DOHH2 (cell line): Measurements from ENCODE around the gene CHFR.

ENCODE experiments used
- H3F3A ChIP-seq: fragments of 200-600 bp; sonication (generic), shearing (Covaris generic); 2 replicates; pipeline ENCODE4 v1.6.0; 2016; ENCODE audit warnings: antibody characterized with exemption, mild to moderate bottlenecking; ENCODE audit not compliant: control insufficient read depth, insufficient read depth
- H3K27ac ChIP-seq: fragments of 200-600 bp; sonication (generic); 2 replicates; pipeline ENCODE4 v1.5.1; 2014; ENCODE audit warnings: low read depth, mild to moderate bottlenecking, low read length, moderate library complexity
- H3K27me3 ChIP-seq: fragments of 200-600 bp; sonication (generic); 2 replicates; pipeline ENCODE4 v1.6.1; 2014; ENCODE audit warnings: mild to moderate bottlenecking, low read length, mixed read lengths; ENCODE audit not compliant: control insufficient read depth
- H3K36me3 ChIP-seq: fragments of 200-600 bp; sonication (generic); 2 replicates; pipeline ENCODE4 v1.6.1; 2014; ENCODE audit warnings: mild to moderate bottlenecking, low read length, moderate library complexity, mixed read lengths; ENCODE audit not compliant: control insufficient read depth
- H3K4me1 ChIP-seq: fragments of 200-600 bp; sonication (generic); 2 replicates; pipeline ENCODE4 v1.6.1; 2014; ENCODE audit warnings: mild to moderate bottlenecking, low read length, mixed read lengths; ENCODE audit not compliant: control insufficient read depth
- H3K4me2 ChIP-seq: fragments of 200-600 bp; sonication (generic); 2 replicates; pipeline ENCODE4 v1.6.0; 2014; ENCODE audit warnings: mild to moderate bottlenecking, low read length, moderate library complexity
- H3K4me3 ChIP-seq: fragments of 200-600 bp; sonication (generic); 2 replicates; pipeline ENCODE4 v1.5.1; 2014; ENCODE audit warnings: mild to moderate bottlenecking, low read length, mixed read lengths
- H3K79me2 ChIP-seq: fragments of 200-600 bp; sonication (generic); 2 replicates; pipeline ENCODE4 v1.6.1; 2014; ENCODE audit warnings: mild to moderate bottlenecking, low read length, mixed read lengths; ENCODE audit not compliant: control insufficient read depth
- H3K9me2 ChIP-seq: fragments of 200-600 bp; sonication (generic); replicated peaks from 2 replicates; pipeline ENCODE4 v1.6.1; 2014; ENCODE audit warnings: mild to moderate bottlenecking, low read length, mixed read lengths; ENCODE audit not compliant: control insufficient read depth
- H3K9me3 ChIP-seq: fragments of 200-600 bp; sonication (generic); 2 replicates; pipeline ENCODE4 v1.6.1; 2014; ENCODE audit warnings: antibody characterized with exemption, low read length, mixed read lengths; ENCODE audit not compliant: control insufficient read depth, insufficient read depth
- H4K20me1 ChIP-seq: fragments of 200-600 bp; sonication (generic); 2 replicates; pipeline ENCODE4 v1.6.0; 2014; ENCODE audit warnings: low read depth, mild to moderate bottlenecking, antibody characterized with exemption, low read length, moderate library complexity; ENCODE audit not compliant: control insufficient read depth, insufficient read depth
- EZH2phosphoT487 ChIP-seq: fragments of 200-600 bp; sonication (generic); IDR thresholded peaks from 2 replicates; pipeline ENCODE4 v1.6.1; 2017; ENCODE audit warnings: borderline replicate concordance, mild to moderate bottlenecking, antibody characterized with exemption, low read length, moderate library complexity, mixed read lengths
- TF ChIP-seq, protein P1 (sequence below): fragments of 200-600 bp; sonication (generic); IDR thresholded peaks from one replicate; pipeline ENCODE4 v1.5.1; 2014; ENCODE audit warnings: antibody characterized with exemption, mild to moderate bottlenecking, low read depth, low read length; ENCODE audit not compliant: poor library complexity, severe bottlenecking

CHFR gene

DNA sequence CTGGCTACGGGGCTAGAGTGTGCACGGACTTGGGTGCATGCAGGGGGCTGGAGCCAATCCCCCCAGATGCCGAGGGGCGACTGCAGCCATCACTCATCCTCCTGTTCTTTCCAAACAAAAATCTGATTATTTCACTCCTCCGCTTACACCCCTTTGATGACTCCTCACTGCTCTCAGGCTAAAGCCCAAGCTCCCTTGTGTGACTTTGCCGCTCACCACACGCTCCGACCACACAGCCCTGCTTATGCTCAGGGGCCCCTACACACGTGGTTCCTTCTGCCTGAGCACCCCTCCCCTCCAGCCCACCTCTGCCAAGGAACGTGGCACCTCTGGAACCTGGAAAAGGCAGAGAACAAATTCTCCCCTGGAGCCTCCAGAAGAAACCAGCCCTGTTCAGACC lies 13.7 kb downstream of the CHFR start:
- peaks cover 4% of the 10 kb centered on the region; the same call in 1 of the 2 replicates for H3F3A ChIP-seq
- H3K9me2 ChIP-seq: no peaks in the 10 kb centered on the region
- peaks cover 56% of the 10 kb centered on the region for H3K36me3 ChIP-seq
- H3K27me3 ChIP-seq: no peaks in the 10 kb centered on the region
- no peak overlapping the region for H3K4me2 ChIP-seq
- no peaks in the 10 kb centered on the region for H3K4me1 ChIP-seq
- H3K27ac ChIP-seq: no peak overlapping the region
- H4K20me1 ChIP-seq: no peaks in the 10 kb centered on the region
- no peaks in the 10 kb centered on the region for H3K79me2 ChIP-seq
- no peak overlapping the region for H3K4me3 ChIP-seq
- no peak for TF ChIP-seq EZH2phosphoT487
- TF ChIP-seq, protein P1, sequence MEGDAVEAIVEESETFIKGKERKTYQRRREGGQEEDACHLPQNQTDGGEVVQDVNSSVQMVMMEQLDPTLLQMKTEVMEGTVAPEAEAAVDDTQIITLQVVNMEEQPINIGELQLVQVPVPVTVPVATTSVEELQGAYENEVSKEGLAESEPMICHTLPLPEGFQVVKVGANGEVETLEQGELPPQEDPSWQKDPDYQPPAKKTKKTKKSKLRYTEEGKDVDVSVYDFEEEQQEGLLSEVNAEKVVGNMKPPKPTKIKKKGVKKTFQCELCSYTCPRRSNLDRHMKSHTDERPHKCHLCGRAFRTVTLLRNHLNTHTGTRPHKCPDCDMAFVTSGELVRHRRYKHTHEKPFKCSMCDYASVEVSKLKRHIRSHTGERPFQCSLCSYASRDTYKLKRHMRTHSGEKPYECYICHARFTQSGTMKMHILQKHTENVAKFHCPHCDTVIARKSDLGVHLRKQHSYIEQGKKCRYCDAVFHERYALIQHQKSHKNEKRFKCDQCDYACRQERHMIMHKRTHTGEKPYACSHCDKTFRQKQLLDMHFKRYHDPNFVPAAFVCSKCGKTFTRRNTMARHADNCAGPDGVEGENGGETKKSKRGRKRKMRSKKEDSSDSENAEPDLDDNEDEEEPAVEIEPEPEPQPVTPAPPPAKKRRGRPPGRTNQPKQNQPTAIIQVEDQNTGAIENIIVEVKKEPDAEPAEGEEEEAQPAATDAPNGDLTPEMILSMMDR: no peak
- H3K9me3 ChIP-seq: no peaks in the 10 kb centered on the region

DNA sequence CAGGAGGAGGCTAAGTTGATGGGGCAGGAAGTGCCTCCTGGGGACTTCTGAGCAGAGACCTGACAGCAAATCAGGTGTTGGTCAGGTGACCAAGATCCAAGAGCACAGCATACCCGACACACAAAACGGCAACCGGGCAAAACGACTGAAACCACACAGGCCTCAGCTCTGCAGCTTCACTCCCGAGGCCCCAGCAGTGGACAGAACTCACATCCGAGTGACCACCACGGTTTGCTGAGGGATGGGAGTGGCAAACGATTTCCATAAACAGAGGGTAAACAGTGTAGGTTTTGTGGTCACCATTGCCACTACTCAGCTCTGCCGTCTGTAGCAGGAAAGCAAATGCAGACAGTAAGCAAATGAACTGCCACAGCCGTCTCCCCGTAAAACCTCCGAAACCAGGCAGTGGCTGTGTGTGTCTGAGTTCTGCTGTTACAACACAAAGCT lies 14.4 kb downstream of the CHFR start:
- no peaks in the 10 kb centered on the region for H3K27me3 ChIP-seq
- H3K4me3 ChIP-seq: no peak overlapping the region
- no peak for TF ChIP-seq EZH2phosphoT487
- TF ChIP-seq, protein P1: no peak
- no peaks in the 10 kb centered on the region for H4K20me1 ChIP-seq
- H3K4me1 ChIP-seq: no peaks in the 10 kb centered on the region
- peaks cover 4% of the 10 kb centered on the region; the same call in 1 of the 2 replicates for H3F3A ChIP-seq
- no peak overlapping the region for H3K4me2 ChIP-seq
- H3K27ac ChIP-seq: no peak overlapping the region
- peaks cover 56% of the 10 kb centered on the region for H3K36me3 ChIP-seq
- no peaks in the 10 kb centered on the region for H3K9me2 ChIP-seq
- no peaks in the 10 kb centered on the region for H3K79me2 ChIP-seq
- H3K9me3 ChIP-seq: no peaks in the 10 kb centered on the region

DNA sequence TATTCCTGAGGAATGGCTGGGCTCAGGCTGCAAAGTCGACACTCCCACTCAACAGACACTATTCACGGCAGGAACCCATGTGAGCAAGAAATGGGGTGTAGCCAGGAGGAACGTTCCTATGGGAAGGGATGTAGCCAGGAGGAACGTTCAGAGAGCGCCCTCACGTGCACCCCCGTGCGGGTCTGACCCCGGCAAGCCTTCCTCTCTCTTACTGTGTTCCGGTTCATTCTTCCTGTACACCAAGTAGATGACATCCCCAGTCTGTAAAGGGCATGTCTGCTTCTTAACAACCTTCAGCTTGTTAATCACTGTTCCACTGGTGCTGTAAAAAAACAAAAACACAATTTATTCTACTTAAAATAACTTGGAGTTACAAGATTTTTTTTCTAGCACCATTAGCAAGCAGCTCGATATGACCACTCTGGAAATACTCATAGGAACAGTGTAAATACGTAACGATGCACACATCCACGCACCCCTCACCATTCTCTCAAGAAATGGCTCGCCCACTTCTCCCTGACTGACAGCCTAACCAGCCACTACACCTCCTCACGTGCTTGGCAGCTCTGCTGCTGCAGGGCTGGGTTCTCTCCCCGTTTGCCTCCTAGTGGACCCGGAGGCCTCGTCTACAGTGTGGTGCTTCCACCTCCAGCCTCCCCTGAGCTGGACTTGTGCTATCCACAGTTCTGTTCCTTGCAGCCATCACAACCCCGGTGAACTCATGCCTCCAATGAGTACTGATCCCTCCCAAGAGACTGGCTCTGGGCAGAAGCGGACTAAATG lies 15.1 kb downstream of the CHFR start:
- Histone ChIP-seq H3K27me3 (no peaks in the 10 kb centered on the region), H3K4me2 (no peak overlapping the region), H3K4me3 (no peak overlapping the region), H3F3A (peaks cover 4% of the 10 kb centered on the region; the same call in 1 of the 2 replicates), H4K20me1 (no peaks in the 10 kb centered on the region), H3K9me2 (no peaks in the 10 kb centered on the region), H3K36me3 (peaks cover 57% of the 10 kb centered on the region), H3K79me2 (no peaks in the 10 kb centered on the region), H3K4me1 (no peaks in the 10 kb centered on the region), H3K27ac (no peak overlapping the region), H3K9me3 (no peaks in the 10 kb centered on the region)
- TF ChIP-seq EZH2phosphoT487: no peak
- TF ChIP-seq, protein P1: no peak
